Hematopoietic multipotent progenitor cell treated with erythropoietin and hydrocortisone succinate and interleukin-3 and kit ligand, for 4 days (in vitro differentiated cells): ENCODE data around the gene TNPO3.
"Not testable (repeated sequence)": the region's sequence is repeated elsewhere in the genome, so short reads cannot be mapped to it uniquely, and the experiment has no call there.

Source experiments
- DNase-seq: peaks from one replicate; pipeline ENCODE4 v3.0.0-alpha.2; 2015

TNPO3 gene

DNA sequence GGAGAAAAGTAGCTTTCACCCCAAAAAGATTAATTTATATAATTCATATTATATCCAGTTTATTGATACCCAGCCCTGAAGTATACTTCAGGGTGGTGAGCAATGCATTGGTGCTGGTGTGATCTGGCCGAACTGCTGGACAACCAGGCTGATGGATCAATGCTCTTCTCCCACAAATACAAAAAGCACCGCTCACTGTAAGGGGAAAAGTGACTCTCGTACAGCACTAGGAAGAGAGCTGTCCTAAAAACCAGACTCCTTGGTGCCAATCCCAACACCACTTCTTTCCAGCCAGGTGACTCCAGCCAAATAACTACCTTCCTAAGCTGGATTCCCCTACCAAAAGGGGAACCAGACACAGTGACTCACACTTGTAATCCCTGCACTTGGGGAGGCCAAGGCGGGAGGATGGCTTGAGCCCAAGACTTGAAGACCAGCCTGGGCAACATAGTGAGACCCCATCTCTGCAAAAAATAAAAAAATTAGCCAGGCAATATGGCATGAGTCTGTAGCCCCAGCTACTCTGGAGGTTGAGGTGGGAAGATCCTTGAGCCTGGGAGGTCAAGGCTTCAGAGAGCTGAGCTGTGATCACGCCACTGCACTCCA lies 13.1 kb upstream of the TNPO3 start:
- no peak for DNase-seq

DNA sequence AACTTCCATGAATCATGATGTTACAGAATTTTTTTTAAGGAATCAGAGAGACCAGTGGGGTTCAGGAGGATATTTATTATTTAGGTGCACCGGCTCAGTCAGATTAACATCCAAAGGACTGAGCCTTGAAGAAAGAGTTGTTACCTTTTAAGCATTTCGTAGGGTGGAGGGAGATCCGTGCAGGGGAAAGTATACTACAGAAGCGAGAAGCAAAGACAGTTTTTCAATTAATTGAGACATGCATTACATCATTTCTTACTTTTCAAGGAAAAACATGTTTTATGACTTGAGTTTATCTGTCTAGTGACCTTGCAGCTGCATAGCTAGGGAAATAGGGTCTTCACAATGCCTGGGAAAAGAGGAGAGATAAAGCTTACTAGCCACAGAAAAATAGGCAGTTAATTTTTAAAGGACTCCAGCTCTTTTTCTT lies 12.2 kb upstream of the TNPO3 start:
- DNase-seq, result peak; percentile 54

DNA sequence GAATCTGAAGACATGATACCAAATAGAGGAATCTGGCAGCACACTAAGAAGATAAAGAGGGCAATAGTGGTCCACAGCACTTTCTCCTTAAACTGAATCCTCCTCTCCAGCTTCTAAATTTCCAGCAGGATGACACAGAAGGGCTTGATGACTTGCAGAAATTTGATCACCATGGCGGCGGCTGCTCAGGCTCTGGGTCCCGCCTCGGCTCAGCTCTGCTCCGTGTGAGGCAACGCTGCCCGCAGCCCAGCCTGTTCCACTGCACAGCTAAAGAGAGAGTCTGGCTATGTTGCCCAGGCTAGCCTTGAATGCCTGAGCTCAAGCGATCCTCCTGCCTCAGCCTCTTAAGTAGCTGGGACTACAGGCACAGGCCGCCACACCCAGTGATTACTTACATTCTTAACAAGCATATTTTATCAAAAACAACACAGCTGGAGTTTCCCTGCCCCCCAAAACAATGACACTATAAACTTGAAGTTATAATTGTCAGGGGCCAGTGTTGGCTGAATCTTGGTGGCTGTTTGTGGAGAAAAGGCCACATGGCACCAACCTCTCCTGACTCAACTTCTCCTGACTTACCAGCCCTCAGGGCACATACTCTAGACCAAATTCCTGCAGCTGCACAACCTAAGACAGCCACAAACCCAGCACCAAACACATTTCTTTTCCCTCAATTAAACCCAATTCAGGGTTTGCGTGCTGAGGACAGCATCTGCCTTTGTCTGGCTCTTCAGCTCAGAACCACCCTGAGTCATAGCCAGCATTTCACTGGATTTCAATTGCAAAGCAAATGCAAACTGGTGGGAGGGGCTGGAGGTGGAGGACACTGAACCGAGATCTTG lies 11.6 kb upstream of the TNPO3 start:
- peak; percentile 57 for DNase-seq

DNA sequence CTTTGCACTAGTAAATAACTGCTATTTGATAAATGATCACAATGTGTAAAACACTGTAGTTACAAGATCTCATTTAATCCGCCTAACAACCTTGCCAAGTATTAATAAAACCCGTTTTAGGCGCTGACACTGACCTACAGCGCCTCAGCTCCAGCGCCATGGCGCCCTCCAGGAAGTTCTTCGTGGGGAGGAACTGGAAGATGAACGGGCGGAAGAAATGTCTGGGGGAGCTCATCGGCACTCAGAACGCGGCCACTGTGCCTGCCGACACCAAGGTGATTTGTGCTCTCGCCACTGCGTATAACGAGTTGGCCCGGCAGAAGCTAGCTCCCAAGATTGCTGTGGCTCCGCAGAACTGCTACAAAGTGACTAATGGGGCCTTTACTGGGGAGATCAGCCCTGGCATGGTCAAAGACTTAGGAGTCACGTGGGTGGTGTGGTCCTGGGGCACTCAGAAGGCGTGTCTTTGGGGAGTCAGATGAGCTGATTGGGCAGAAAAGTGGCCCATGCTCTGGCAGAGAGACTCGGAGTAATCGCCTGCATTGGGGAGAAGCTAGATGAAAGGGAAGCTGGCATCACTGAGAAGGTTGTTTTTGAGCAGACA lies 1.1 kb upstream of the TNPO3 start:
- peak; percentile 15 for DNase-seq

DNA sequence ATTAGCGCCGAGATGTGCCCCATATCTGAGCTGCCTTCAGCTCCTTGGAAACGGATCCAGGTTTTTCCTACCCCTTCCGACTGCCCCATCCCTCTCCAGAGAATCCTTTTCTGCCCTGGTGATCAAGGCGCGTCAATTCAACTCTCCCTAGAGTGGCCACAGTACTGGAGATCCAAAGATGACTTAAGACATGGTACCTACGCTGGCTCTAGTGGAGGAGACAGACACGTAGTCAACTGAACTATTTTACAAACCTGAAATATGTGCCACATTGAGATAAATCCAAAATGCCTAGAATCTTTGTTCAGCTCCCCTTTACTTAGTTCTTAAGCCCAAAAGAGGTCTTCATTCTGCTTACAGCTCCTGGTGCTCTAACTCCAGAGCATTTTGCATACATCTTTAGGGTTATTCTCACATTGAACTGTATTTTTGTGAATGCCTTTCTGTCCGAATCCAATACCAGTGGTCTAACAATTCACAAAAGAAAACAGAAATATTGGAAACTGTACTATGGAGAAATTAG lies 444 bp upstream of the TNPO3 start:
- DNase-seq, result no peak

DNA sequence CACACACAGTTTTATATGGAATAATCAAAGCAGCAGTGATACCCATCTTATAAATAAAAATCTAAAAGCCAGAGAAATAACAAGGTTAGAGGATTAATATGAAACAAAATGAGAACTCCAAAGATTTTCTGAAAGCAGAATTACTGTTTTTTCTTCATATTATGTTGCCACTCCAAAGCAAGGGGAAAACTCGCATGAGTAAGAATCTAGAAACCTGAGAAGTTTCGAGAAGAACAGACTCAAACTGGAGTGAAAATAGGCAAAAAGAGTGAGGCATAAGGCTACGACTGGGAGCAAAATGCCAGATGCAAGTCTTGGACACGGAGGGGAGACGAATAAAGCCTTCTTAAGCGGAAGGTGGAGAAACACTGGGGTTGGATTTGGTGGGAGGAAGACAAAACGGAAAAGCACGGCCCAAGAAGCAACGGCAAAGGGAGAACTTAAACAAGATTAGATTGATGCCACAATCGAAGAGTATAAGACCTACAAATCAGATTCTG lies 923 bp downstream of the TNPO3 start:
- no peak for DNase-seq

DNA sequence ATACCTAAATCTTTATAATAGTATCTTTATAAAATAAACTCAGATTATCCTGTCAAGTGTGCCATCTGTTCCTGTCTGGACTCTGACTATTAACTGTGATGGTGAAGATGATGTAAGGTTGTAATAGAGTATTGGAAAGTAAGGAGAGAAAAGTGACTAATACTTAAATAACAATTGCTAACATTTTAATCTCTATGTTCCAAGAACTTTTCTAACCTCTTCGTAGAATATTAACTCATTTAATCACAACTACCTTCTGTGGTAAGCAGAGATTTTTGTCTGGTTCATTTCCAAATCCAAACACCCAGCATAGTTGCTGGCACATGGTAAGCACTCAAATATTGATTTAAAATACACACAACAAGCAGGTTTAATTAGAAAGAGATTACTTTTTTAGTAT lies 2.5 kb downstream of the TNPO3 start:
- no peak for DNase-seq

DNA sequence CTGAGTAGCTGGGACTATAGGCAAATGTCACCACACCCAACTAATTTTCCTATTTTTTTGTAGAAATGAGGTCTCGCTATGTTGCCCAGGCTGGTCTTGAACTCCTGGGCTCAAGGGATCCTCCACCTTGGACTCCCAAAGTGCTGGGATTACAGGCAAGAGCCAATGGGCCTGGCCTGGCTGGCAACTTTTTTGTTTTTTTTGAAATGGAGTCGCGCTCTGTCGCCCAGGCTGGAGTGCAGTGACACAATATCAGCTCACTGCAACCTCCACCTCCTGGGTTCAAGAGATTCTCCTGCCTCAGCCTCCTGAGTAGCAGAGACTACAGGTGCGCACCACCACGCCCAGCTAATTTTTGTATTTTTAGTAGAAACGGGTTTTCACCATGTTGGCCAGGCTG lies 3.5 kb downstream of the TNPO3 start:
- DNase-seq, result not testable (repeated sequence)

DNA sequence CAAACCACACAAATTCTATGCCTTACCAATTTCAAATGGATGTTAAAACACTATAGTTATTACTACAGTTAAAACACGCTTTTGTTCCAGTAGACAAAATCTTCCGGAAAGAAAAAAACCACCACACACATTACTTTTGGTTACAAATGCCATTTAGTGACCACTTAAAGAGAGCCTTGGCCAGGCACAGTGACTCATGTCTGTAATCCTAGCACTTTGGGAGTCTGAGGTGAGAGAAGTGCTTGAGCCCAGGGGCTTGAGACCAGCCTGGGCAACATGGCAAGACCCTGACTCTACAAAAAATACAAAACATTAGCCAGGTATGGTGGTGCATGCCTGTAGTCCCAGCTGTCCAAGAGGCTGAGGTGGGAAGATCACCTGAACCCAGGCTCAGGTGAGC lies 7.2 kb downstream of the TNPO3 start:
- no peak for DNase-seq

DNA sequence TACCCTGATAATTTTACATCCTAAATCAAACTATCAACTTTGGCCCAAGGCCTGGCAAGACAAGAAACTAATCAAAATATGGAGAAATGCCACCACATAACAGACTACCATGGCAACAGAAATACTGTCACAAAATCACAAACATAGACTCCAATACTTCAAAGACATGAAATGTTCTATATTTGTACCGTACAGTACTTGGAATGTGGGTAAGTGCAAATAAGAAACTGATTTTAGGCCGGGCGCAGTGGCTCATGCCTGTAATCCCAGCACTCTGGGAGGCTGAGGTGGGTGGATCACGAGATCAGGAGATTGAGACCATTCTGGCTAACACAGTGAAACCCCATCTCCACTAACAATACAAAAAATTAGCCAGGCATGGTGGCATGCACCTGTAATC lies 9.2 kb downstream of the TNPO3 start:
- no peak for DNase-seq

DNA sequence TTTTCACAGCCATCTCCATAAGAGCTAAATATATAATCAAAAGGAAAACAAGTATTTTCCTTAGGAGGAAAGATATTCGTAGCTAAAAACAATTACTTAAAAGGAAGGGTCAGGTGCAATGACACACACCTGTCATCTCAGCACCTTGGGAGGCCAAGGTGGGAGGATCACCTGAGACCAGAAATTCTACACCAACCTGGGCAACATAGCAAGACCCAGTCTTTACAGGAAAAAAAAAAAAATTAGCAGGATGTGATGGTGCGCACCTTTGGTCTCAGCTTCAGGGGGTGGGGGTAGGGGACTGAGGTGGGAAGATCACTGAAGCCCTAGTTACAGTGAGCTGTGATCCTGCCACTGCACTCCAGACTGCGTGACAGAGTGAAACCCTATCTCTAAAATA lies 11.9 kb downstream of the TNPO3 start:
- DNase-seq, result no peak

DNA sequence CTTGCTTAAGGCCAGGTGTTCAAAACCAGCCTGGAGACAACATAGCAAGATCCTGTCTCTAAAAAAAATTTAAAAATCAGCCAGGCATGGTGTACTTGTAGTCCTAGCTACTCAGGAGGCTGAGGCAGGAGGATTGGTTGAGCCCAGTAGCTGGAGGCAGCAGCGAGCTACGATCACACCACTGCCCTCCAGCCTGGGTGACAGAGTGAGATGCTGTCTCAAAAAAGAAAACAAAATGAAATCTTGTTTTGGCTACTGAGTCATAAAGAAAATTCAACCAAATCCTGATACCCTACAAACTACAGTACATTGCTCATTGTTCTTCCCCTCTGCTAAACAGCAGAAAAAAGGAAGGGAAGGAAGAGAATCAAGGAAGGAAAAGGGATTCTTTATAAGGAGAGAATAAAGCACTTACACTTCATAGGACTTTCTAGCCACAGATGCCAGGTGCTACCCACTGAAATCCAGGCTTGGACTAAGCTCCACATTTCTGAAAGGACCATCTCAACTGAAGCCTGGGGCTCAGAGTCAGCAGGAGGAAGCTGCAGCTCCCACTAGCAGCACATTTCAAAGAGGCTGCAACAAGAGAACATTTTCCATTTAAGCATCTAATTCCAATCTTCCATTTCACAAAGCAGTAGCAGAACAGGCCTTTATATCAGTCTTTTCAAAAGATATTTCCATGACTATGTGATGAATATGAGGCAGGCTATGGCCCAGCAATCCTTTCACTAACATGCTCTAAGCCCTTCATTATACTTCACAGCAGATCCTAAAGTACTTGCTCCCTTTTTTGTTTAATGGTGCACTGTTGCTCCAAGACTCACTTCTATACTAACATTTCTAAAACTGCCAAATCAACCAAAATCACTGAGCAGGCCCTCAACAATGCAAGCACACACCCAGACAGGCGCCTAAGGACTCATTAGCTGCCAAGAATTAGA lies 13.5 kb downstream of the TNPO3 start:
- DNase-seq, result no peak

DNA sequence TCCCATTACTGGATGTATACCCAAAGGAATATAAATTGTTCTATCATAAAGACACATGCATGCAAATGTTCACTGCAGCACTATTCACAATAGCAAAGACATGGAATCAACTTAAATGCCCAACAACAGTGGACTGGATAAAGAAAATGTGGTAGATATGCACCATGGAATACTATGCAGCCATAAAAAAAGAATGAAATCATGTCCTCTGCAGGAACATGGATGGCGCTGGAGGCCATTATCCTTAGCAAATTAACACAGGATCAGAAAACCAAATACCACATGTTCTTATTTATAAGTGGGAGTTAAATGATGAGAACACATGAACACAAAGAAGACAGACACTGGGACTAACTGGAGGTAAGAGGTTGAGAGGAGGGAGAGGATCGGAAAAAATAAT lies 16.4 kb downstream of the TNPO3 start:
- DNase-seq, result not testable (repeated sequence)

DNA sequence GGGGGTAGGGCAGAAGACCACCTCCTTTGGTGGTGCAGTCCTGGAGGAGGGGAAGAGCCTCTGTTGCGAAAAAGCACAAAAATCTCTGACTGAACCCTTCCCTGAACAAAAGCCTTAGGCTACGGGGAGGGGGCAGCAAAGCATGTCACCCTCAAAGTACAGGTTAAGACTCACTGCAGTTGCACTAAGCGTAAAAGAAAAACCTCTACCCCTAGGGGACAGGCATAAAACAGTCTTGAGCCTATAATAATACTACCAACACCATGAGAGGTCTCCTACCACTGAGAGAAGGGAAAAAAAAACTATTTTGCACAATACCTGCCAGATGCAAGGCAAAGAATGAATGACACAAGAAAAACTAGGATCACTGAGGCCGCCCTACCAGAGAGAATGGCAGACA lies 17.3 kb downstream of the TNPO3 start:
- DNase-seq, result no peak

DNA sequence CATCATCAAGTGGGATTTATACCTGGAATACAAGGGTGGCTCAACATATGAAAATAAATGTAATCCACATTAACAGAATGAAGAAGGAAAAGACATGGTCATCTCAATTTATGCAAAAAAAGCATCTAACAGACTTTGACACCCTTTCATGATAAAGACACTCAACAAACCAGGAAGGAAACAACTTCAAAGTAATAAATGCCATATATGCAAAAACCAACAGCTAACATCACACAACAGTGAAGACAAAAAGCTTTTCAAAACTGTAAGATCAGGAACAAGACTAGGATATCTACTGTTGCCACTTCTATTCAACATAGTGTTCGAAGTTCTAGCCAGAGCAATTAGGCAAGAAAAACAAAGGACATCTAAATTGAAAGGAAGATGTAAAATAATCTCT lies 22.9 kb downstream of the TNPO3 start:
- no peak for DNase-seq

DNA sequence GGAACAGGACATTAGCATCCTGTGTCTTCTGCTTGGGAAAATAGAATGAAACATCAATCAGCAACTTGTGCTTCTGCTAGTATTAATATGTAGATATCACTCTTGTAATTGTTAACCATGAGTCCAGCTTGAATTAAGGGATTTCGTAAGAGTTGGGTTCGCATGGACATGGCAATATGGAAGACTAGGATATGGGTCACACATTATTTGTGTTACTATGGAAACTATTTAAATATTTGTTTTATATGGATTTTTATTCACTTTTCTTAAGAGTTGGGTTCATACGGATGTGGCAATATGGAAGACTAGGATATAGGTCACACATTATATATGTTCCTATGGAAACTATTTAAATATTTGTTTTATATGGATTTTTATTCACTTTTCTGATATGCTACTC lies 24.5 kb downstream of the TNPO3 start:
- DNase-seq, result no peak

DNA sequence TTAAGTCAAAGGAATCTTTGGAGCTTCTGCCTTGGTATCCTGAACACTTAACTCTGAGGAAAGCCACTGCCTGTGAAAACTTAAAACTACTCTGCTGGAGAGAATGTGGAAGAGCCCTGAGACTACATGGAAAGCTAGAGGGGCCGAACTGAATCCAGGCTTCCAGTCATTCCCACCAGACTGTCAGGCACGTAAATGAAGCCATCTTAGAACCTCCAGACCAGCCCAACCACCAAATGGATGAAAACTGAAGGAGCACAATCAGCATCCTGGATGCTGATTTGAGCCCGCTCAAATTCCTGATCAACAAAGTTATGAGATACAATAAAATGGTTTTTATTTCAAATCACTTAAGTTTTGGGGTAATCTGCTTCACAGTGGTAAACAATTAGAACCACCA lies 30.8 kb downstream of the TNPO3 start:
- DNase-seq, result no peak

DNA sequence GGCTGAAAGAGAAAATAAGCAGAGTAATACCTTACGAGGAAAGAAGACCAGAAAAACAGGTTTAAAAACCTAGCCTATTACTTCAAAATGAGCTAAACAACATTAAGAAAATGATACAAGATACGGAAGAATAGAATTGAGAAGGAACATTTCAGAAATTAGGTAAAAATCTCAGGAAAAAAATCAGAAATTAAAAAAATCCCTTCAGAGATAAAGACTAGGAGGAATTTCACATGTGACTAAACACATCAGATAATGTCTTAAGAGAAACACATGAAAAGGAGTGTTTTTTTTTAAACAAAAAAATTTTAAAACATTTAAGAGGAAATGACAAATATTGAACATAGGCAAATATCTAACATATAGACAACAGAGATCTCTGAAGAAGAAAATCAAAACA lies 33.3 kb downstream of the TNPO3 start:
- no peak for DNase-seq

DNA sequence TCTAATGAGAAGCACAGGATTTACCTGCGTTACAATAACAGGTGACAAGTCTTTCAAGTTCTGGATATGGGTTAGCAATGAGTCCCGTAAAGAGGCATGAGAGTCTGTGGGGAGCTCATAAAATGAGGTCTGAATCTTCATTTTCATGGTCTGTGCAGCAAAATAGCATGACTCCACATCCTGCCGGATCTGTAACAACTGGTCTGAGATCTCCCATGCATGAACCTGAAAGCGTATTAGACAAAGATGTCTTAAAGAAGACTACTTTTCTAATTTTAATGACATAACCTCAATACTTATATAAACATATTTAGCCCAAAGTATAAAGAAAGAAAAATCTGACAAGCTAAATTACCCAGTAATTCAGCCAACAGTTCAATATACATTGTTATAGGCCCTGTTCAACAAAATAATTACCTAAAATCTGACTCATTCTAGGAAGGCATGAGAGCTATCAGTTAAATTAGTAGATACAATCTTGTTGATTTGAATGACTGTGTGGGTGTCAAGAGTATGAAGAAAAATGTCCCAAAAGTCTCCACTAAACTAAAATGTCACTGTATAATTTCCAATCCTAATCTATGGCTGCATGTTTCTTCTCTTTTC lies 36.9 kb downstream of the TNPO3 start:
- DNase-seq, result no peak

DNA sequence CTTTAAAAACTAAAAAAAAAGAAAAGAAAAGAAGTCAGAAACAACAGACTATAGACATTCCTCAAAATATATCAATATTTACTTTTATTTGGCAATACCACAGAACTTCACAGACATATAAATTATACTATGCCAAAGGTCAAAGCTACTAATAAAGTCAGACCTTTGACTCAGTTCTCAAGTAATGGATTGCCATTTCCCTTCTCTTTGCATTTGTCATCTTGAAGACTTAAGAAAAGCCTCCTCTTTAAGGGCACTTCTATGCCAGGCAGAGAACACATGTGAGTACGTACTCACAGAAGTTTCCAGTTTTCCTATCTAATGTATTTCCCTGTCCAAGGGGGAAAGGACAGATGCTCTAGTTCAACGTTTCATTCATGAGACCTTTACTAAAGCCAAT lies 37.6 kb downstream of the TNPO3 start:
- no peak for DNase-seq

DNA sequence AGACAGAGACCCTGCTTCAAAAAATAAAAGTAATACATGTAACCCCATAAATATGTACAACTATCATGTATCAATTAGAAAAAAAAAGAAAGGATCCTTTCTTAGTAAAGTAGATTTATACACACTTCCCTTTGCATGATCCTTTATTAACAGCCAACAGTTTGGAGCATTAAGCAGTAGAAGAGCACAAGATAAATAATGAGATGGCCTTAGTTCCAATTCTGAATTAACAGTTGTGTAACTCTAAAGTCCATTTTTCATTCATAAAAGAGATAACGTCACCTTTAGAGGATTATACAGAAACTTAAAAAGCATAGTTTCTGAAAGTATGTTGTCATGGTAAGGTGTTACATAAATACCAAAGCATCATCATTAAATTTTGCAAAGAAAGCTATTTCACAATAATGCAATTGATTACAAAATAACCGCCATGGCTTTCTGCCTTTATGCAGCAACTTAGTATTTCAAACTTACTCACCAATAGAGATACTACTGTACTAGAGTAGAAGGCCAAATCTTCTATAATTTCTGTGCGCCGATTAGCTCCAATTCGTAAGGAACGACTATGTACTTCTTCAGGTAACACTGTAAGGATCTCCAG lies 40.3 kb downstream of the TNPO3 start:
- DNase-seq, result peak; percentile 44
